ENCODE measurements around the gene MUTYH. TPM values are rescaled to one million over a fixed set of nuclear protein-coding genes. Genes with fewer than 3 reads are reported as not detected.

Gene MUTYH
- total RNA-seq, 1 experiment from 2014 or later: 28.2 TPM

DNA sequence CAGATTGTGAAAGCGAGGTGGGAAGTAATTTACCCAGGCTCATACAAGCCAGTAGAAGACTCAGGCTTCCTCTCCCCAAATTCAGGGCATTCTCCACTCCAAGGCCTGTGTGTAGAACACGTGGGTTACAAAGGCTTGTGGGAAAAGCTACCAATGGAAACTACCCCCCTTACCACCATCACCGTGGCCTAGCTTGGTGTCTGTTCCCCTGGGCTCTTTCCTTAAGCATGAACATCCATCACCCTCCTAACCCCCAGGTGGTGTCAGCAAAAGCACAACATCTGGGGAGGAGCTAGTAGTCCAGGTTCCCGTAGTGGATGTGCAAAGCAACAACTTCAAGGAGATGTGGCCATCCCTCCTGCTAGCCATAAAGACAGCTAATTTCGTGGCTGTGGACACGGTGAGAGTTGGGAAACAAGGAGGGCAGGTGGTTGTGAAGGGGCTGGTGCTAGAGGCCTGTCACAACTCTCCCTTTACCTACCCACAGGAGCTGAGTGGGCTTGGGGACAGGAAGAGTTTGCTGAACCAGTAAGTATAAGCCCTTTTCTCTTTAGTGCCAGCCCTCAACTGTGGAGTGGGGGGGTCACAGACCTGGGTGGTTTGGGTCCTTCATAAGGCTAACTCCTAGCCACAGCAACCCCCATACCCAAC lies 701 bp upstream of the MUTYH start:
- no peak for DNase-seq (ENCODE audit: low read depth in 1 of 2, low spot score in 2 of 2)
- peak overlapping the region; percentile 91 for H3K27ac ChIP-seq
- peaks cover 59% of the 10 kb centered on the region for H3K36me3 ChIP-seq
- peaks cover 17% of the 10 kb centered on the region for H3K4me1 ChIP-seq (replicated peaks)
- peak overlapping the region; percentile 67 for H3K4me3 ChIP-seq
- no peaks in the 10 kb centered on the region for H3K27me3 ChIP-seq (replicated peaks)
- no peaks in the 10 kb centered on the region for H3K9me3 ChIP-seq (replicated peaks)

DNA sequence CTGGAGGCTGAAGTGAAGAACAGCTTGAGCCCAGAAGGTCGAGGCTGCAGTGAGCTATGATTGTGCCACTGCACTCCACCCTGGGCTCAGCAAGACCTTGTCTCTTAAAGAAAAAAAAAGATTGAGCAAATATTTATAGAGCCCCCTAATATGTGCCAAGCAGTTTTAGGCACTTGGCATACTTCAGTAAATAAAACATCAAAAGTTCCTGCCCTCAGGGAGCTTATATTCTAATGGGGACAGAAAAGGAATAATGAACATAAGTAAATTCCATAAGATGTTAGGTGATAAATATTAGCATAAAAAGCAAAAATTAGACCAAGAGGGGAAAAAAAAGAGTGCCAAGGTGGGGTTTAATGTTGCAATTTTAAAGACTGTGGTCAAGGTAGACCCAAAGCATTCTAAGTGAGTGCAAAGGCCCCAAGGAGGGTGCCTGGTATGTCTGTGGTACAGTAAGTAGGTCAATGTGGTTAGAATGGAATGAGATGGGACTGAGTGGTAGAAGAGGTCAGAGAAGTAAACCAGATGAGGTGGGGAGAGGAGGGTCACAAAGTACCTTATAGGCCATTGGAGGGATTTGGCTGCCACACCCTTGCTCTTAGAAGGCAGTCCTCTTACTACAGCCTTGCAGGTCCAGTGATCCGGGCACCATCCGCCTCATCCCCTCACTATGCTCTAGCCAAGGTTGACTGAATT lies 2.5 kb downstream of the MUTYH start:
- H3K4me3 ChIP-seq: no peak overlapping the region
- DNase-seq (ENCODE audit: low read depth in 1 of 2, low spot score in 2 of 2): no peak
- H3K27ac ChIP-seq: no peak overlapping the region
- H3K36me3 ChIP-seq: peaks cover 40% of the 10 kb centered on the region
- H3K27me3 ChIP-seq (replicated peaks): no peaks in the 10 kb centered on the region
- H3K4me1 ChIP-seq (replicated peaks): peaks cover 17% of the 10 kb centered on the region
- H3K9me3 ChIP-seq (replicated peaks): no peaks in the 10 kb centered on the region

DNA sequence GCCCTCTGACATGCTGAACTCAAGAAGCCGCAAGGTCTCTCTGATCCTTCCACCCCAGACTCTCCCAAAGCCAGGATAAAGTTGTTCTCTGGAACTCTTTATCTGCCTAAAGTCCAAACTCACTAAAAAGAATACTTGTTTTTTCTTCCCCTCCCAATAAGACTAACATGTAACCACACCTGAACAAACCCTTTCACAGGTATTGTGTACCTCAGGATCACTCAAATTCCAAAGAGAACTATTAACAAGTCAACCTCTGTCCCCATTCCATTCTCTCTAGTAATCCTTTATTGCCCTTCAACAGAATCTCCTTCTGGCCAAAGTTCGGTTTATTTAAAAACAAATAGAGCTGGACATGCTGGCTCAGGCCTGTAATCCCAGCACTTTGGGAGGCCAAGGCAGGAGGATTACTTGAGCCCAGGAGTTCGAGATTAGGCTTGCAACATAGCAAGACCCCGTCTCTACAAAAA lies 4.3 kb downstream of the MUTYH start:
- no peaks in the 10 kb centered on the region for H3K9me3 ChIP-seq (replicated peaks)

DNA sequence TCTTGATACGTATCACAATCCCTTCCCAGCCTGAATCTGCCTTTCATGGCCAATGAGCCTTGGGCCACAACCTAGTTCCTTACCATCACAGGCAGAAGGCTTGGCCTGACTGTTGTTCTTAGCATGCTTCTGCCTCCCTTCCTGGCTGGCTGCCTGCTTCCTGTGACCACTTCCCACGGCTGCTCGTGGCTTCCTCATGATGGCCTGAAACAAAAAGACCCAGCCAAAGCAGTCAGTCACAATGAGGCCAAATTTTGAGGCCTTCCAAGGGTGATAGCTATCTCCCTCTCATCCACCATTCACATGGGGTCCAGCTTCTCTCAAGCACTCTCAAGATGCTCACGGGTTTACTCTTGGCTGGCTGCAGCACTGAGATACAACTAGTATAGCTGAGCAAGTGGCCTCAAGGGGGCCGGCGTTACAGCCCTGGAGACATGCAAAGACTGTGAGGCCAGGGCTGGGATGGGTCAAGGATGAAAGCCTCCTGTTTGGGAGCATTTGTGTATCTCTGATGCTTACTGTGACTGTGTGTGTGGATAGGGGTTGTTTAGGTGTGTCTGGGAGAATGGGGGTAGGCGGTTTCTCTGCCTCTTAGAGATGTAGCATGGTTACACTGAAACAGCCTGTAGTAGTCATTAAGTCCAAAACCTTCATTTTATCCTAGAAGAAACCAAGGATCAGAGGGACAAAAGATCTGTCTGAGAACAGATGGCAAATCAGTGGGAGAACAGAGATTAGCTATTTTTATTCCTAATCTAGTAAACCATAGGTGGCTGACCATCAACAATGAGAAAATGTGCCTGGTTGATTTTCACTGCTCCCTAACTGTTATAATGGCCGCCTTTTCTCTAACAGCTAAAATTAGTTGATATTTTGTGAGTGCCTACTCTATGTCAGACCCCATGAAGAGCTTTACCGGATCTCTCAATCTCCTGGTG lies 5.7 kb downstream of the MUTYH start:
- DNase-seq (ENCODE audit: low read depth in 1 of 2, low spot score in 2 of 2): no peak
- H3K4me3 ChIP-seq: no peak overlapping the region
- H3K9me3 ChIP-seq (replicated peaks): no peaks in the 10 kb centered on the region
- H3K27ac ChIP-seq: no peak overlapping the region
- H3K27me3 ChIP-seq (replicated peaks): no peaks in the 10 kb centered on the region
- peaks cover 36% of the 10 kb centered on the region for H3K36me3 ChIP-seq
- H3K4me1 ChIP-seq (replicated peaks): peaks cover 10% of the 10 kb centered on the region

More for the DNA sequence above, 4.3 kb downstream of the MUTYH start:
- no peak overlapping the region for H3K27ac ChIP-seq
- peaks cover 12% of the 10 kb centered on the region for H3K4me1 ChIP-seq (replicated peaks)
- H3K27me3 ChIP-seq (replicated peaks): no peaks in the 10 kb centered on the region
- no peak for DNase-seq (ENCODE audit: low read depth in 1 of 2, low spot score in 2 of 2)
- no peak overlapping the region for H3K4me3 ChIP-seq
- H3K36me3 ChIP-seq: peaks cover 36% of the 10 kb centered on the region

DNA sequence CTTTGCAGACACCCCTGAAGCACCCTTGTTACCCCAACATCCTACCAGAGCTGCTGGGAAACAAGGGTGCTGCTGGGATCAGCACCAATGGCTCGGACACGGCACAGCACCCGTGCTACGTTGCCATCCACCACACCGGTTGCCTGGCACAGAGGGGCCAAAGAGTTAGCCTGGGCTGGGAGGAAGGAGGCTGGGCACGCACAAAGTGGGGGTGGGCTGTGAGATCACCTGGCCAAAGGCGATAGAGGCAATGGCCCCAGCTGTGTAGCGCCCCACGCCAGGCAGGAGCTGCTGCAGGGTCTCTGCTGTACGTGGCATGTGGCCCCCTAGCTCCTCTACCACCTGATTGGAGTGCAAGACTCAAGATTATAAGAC lies 7.9 kb downstream of the MUTYH start:
- DNase-seq (ENCODE audit: low read depth in 1 of 2, low spot score in 2 of 2): no peak
- no peaks in the 10 kb centered on the region for H3K27me3 ChIP-seq (replicated peaks)
- H3K4me3 ChIP-seq: no peak overlapping the region
- H3K4me1 ChIP-seq (replicated peaks): no peaks in the 10 kb centered on the region
- H3K27ac ChIP-seq: no peak overlapping the region
- H3K36me3 ChIP-seq: peaks cover 33% of the 10 kb centered on the region
- no peaks in the 10 kb centered on the region for H3K9me3 ChIP-seq (replicated peaks)

DNA sequence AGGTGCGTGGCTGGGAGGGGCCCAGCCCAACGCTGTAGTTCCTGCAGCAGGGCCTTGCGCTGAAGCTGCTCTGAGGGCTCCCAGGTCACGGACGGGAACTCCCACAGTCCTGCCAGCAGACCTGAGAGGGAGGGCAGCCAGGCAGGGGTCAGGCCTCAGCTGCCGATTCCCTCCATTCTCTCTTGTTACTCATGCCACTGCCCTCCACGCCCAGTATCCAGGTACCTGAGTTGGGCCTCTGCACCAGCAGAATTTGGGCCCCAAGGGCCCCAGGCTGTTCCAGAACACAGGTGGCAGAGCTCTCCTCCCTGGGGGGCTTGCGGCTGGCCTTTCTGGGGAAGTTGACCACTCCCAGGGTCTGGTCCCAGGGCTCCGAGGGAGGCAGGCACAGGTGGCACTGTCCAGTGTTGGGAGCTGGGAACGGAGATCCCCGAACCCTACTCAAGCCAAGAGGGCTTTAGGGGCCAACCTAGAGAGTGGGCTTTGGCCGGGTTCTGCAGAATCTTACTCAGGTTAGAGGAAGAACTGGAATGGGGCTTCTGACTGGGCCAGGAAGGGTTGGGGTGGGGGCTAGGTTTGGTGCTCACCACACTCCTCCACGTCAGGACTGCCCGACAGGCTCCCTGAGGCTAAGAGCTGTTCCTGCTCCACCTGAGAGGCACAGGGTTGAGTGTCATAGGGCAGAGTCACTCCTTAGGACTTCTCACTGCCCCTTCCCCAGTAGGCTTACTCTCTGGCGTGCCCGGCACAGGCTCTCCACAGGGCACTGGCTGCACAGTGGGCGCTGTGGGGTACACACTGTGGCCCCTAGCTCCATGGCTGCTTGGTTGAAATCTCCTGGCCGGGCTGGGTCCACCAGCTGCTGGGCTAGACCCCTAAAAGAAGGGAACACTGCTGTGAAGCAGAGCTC lies 8.5 kb downstream of the MUTYH start:
- Histone ChIP-seq H3K4me1 (replicated peaks) (peaks cover 6% of the 10 kb centered on the region), H3K27ac (no peak overlapping the region), H3K4me3 (no peak overlapping the region), H3K27me3 (replicated peaks) (no peaks in the 10 kb centered on the region), H3K9me3 (replicated peaks) (no peaks in the 10 kb centered on the region), H3K36me3 (peaks cover 37% of the 10 kb centered on the region)
- no peak for DNase-seq (ENCODE audit: low read depth in 1 of 2, low spot score in 2 of 2)

DNA sequence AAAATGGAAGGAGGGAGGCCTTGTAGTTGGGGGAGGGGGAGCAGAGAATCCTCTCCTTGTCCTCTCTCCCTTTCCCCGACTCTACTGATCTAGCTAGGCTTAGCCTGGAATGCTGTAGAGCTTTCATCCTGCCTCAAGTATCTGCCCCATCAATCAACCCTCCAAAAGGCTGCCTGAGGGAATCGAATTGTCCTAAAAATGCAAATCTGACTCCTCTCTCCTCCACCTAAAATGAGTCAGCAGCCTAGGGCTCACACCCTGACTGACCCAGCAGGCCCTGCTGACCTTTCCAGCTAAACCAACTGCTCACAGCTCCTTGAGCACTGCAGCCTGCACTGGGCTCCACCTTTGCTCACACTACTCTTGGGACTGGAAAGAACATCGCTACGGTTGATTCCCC lies 10.8 kb downstream of the MUTYH start:
- H3K27me3 ChIP-seq (replicated peaks): no peaks in the 10 kb centered on the region
- DNase-seq (ENCODE audit: low read depth in 1 of 2, low spot score in 2 of 2): no peak
- H3K9me3 ChIP-seq (replicated peaks): no peaks in the 10 kb centered on the region
- H3K4me3 ChIP-seq: no peak overlapping the region
- H3K36me3 ChIP-seq: peaks cover 37% of the 10 kb centered on the region
- H3K27ac ChIP-seq: no peak overlapping the region
- peaks cover 9% of the 10 kb centered on the region for H3K4me1 ChIP-seq (replicated peaks)

DNA sequence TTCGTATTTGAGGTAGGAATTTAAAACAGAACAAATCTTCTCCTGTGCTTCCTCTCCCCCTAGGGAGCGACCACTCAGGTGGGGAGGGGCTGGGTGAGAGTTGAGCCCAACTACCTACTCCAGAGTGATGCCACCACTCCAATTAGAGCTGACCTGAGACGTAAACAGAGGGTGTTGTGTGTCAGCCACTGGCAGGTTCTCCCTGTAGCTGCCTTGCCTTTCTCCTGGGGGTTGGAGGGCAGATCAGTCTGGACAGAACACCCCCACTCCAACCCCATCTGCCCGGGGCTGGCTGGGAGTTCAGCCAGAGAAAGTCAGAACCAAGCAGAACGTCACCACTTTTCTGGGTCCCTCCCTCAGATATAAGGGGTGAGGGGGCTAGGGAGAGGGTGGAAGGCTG lies 11.6 kb downstream of the MUTYH start:
- H3K4me3 ChIP-seq: no peak overlapping the region
- peaks cover 9% of the 10 kb centered on the region for H3K4me1 ChIP-seq (replicated peaks)
- no peak overlapping the region for H3K27ac ChIP-seq
- no peaks in the 10 kb centered on the region for H3K9me3 ChIP-seq (replicated peaks)
- no peak for DNase-seq (ENCODE audit: low read depth in 1 of 2, low spot score in 2 of 2)
- H3K36me3 ChIP-seq: peaks cover 33% of the 10 kb centered on the region
- H3K27me3 ChIP-seq (replicated peaks): no peaks in the 10 kb centered on the region

DNA sequence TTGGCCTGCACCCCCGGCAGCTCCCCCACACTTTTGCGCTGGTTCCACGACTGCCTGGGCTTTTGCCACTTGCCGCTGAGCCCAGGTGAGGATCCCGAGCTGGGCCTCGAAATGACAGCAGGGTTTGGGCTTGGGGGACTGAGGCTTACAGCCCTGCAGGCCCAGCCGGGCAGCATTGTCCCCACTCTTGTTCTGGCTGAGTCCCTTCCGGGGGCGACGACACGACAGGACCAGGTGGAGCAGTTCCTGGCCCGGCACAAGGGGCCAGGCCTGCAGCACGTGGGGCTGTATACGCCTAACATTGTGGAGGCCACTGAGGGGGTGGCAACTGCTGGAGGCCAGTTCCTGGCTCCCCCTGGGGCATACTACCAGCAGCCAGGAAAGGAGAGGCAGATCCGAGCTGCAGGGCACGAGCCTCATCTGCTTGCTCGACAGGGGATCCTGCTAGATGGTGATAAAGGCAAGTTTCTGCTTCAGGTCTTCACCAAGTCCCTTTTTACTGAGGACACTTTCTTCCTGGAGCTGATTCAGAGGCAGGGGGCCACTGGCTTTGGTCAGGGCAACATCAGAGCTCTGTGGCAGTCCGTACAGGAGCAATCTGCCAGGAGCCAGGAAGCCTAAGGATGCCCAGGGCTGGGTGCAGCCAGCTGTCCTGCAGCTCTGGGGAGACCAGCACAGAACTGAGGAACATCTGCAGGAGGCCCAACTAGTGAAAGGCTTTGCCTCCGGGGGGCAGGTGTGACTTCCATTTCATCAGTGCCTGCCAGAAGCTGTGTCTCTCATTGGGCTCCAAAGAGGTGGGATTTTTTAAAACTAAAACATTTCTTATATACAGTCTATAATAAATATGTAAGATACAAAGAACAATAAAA lies 12.4 kb downstream of the MUTYH start:
- no peak overlapping the region for H3K4me3 ChIP-seq
- no peaks in the 10 kb centered on the region for H3K27me3 ChIP-seq (replicated peaks)
- H3K4me1 ChIP-seq (replicated peaks): peaks cover 9% of the 10 kb centered on the region
- H3K36me3 ChIP-seq: peaks cover 25% of the 10 kb centered on the region
- H3K27ac ChIP-seq: no peak overlapping the region
- H3K9me3 ChIP-seq (replicated peaks): no peaks in the 10 kb centered on the region
- DNase-seq (ENCODE audit: low read depth in 1 of 2, low spot score in 2 of 2): no peak

DNA sequence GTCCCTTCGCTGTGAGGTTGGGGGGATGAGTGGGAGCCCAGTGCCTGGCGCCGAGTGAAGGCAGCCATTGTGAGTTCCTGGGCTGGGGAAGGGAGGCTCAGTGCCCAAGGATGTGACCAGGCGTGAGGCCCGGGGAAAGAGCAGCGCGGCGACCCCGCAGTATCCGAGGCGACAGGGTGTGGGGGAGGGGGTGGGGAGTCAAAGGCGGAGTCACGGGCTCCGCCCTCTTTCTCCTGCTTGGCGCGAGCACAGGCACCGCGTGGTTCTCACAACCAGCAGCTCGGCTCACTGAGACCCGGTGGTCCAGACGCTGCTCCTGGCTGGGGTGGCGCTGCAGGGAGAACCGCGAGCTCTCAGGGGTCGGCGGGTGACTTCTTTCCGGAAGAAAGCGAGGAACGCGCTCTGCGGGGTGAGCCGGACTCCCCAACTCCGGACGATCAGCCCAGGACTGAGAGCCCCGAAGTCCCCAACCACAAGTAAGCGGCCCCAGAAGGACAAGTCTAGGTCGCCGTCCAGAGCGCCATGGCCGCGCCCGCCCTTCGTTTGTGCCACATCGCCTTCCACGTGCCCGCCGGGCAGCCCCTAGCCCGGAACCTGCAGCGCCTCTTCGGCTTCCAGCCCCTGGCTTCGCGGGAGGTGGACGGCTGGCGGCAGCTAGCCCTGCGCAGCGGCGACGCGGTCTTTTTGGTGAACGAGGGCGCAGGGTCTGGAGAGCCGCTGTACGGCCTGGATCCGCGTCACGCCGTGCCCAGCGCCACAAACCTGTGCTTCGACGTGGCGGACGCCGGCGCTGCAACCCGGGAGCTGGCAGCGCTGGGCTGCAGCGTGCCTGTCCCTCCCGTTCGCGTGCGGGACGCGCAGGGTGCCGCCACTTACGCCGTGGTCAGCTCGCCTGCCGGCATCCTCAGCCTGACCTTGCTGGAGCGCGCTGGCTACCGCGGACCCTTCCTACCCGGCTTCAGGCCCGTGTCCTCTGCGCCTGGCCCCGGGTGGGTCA lies 13.3 kb downstream of the MUTYH start, which contains the start of gene HPDL:
Gene HPDL, plus strand, starts transcription at position 269 of the 997 bp plus-strand sequence. Its CDS starts 254 bp downstream, at position 523.
- Histone ChIP-seq H3K27ac (no peak within 1 kb of the TSS), H3K9me3 (replicated peaks) (no peaks in the 10 kb centered on the region), H3K4me1 (replicated peaks) (peaks cover 9% of the 10 kb centered on the region), H3K4me3 (peak within 1 kb of the TSS; percentile 26), H3K27me3 (replicated peaks) (no peaks in the 10 kb centered on the region), H3K36me3 (peaks cover 17% of the 10 kb centered on the region)
- peak; percentile 40 to 63 for DNase-seq (ENCODE audit: low read depth in 1 of 2, low spot score in 2 of 2)

DNA sequence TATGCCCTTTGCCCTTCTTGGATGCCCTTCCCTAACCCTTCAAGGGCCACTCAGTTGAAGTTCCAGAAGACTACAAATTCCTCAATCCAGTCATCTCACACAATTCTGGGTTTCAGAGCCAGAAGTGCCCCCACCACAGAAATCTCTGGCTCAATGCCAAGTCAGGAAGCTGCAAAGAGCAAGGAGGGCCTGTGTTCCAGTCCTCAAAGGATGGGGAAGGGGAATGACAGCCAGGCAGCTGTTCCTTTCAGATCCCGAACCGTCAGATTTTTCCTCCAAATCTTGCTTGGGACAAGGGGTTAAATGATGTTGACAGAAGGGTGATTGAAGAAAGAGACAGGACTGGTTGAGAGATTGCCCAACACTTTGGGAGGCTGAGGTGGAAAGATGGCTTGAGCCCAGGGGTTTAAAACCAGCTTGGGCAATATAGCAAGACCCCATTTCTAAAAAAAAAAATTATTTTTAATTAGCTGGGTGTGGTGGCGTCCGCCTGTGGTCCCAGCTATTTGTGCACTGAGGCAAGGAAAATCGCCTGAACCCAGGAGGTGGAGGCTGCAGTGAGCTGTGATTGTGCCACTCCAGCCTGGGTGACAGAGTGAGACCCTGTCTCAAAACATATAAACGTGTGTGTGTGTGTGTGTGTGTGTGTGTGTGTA lies 14.3 kb downstream of the MUTYH start:
- H3K27ac ChIP-seq: no peak overlapping the region
- H3K4me1 ChIP-seq (replicated peaks): peaks cover 9% of the 10 kb centered on the region
- peak in 1 of 2 experiments; percentile 11 for DNase-seq (ENCODE audit: low read depth in 1 of 2, low spot score in 2 of 2)
- H3K27me3 ChIP-seq (replicated peaks): 0 out of 2 replicates have a peak, but pooled peaks cover 2% of the 10 kb centered on the region
- peaks cover 9% of the 10 kb centered on the region for H3K36me3 ChIP-seq
- no peak overlapping the region for H3K4me3 ChIP-seq
- no peaks in the 10 kb centered on the region for H3K9me3 ChIP-seq (replicated peaks)
